Activated CD4-positive, alpha-beta memory T cell treated with anti-CD3 and anti-CD28 coated beads for 36 hours (primary cell): ENCODE data around the gene DPP10. TPM values are rescaled to one million over a fixed set of nuclear protein-coding genes. Genes with fewer than 3 reads are reported as not detected.

Source experiments
- CTCF ChIA-PET: fragments of 350-600 bp; sonication (Branson Sonifier 250); formaldehyde crosslinking; loops from one replicate; lab custom pipeline; 2021; ENCODE audit warnings: antibody characterized with exemption, inconsistent platforms; lab: Charles Lee
- POLR2A ChIA-PET: fragments of 350-600 bp; sonication (Branson Sonifier 250); formaldehyde crosslinking; loops from one replicate; lab custom pipeline; 2021; ENCODE audit warnings: antibody characterized with exemption; lab: Charles Lee
- DNase-seq: peaks from one replicate; pipeline ENCODE4 v3.0.0-alpha.2; 2020
- H3K27ac Mint-ChIP-seq: one replicate; pipeline ENCODE4 v1.8.0; 2021; ENCODE audit warnings: mixed read lengths
- H3K27me3 Mint-ChIP-seq: one replicate; pipeline ENCODE4 v1.8.0; 2021; ENCODE audit warnings: mixed read lengths
- H3K36me3 Mint-ChIP-seq: one replicate; pipeline ENCODE4 v1.8.0; 2021; ENCODE audit warnings: mixed read lengths
- H3K4me1 Mint-ChIP-seq: one replicate; pipeline ENCODE4 v1.8.0; 2021; ENCODE audit warnings: low read depth, mixed read lengths
- H3K4me3 Mint-ChIP-seq: one replicate; pipeline ENCODE4 v1.8.0; 2021; ENCODE audit warnings: mild to moderate bottlenecking, mixed read lengths
- H3K9me3 Mint-ChIP-seq: one replicate; pipeline ENCODE4 v1.8.0; 2021; ENCODE audit warnings: mixed read lengths
- intact Hi-C: fragments of 100-400 bp; cut with micrococcal nuclease; formaldehyde crosslinking; loops from one replicate; pipeline ENCODE4 v1.15.1; 2023
- total RNA-seq, 2 experiments: library from RNA; stranded (reverse); gene quantifications; one replicate each; pipeline ENCODE4 v1.2.3, GENCODE V29; 2021

DPP10 gene
- total RNA-seq, 2 experiments from 2014 or later: not detected

DNA sequence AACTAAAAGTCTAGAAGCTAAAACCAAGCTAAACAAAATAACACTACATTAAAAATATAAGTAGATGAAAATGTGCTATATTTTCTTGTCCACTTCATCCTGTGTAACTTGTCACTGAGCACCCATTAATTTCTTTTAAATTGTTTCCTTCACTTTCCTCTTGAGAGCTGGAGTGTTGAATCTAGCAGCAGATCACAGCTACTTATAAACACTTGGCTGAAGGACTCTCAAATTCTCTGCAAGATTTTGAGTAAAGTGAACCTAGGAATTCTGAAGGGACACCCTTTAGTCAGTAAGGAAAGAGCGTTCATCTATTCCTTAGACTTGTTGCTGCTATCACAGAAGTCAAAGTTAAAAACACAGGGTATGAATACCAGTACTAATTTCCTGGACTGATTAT is 1163.9 kb downstream of the DPP10 start:
- peaks cover 25% of the 10 kb centered on the region for H3K9me3 Mint-ChIP-seq
- H3K4me3 Mint-ChIP-seq: no peak overlapping the region
- no peaks in the 10 kb centered on the region for H3K27me3 Mint-ChIP-seq
- no peaks in the 10 kb centered on the region for H3K4me1 Mint-ChIP-seq
- H3K36me3 Mint-ChIP-seq: no peaks in the 10 kb centered on the region
- CTCF ChIA-PET: no interaction called here
- POLR2A ChIA-PET: no interaction called here
- intact Hi-C loops: no loop called here
- H3K27ac Mint-ChIP-seq: no peak overlapping the region
- no peak for DNase-seq

DNA sequence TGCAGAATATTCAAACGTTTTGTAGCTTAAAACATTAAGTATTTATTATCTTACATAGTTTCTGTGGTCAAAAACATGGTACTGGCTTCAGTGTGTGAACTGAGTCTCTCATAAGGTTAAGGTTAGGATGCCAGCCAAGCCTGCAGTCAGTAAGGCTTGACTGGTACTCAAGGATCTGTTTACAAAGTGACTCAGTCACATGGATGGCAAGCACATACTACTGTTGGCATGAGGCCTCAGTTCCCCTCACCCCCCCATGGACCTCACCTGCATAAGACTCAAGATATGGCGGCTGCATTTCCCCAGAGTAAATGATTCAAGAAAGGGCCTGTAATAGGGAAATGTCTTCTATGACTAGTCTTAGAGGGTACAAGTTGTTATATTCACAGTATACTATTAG is 1167.5 kb downstream of the DPP10 start:
- Mint-ChIP-seq H3K4me1 (no peaks in the 10 kb centered on the region), H3K27ac (no peak overlapping the region), H3K9me3 (peaks cover 37% of the 10 kb centered on the region), H3K36me3 (no peaks in the 10 kb centered on the region), H3K27me3 (no peaks in the 10 kb centered on the region), H3K4me3 (no peak overlapping the region)
- DNase-seq: no peak
- ChIA-PET CTCF (no interaction called here), POLR2A (no interaction called here)
- intact Hi-C loops: no loop called here

DNA sequence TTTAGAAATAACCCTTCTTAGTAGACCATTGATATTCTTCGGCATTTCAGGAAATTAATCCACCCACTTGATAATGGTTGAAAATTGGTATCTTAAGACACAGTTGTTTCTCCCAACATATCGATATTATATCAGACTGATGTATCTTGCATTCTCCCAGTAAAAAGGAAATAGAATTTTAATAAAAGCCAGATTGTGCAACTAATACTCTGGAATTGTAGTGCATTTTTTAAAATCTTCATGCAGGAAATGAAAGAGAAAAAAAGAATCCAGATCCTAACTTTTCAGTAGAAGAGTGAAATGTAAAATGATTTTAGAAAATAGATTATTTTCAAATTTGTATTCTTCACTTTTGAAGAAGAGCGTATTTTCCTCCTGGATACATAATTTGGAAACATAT is 1168.4 kb downstream of the DPP10 start:
- Mint-ChIP-seq H3K27me3 (no peaks in the 10 kb centered on the region), H3K27ac (no peak overlapping the region), H3K4me3 (no peak overlapping the region), H3K9me3 (peaks cover 37% of the 10 kb centered on the region), H3K36me3 (no peaks in the 10 kb centered on the region), H3K4me1 (no peaks in the 10 kb centered on the region)
- intact Hi-C loops: no loop called here
- no peak for DNase-seq
- POLR2A ChIA-PET: no interaction called here
- CTCF ChIA-PET: no interaction called here

- DNase-seq: no peak
- intact Hi-C loops: no loop called here
- no peak overlapping the region for H3K4me3 Mint-ChIP-seq
- peaks cover 17% of the 10 kb centered on the region for H3K9me3 Mint-ChIP-seq
- H3K4me1 Mint-ChIP-seq: no peaks in the 10 kb centered on the region
- ChIA-PET CTCF (no interaction called here), POLR2A (no interaction called here)
- no peak overlapping the region for H3K27ac Mint-ChIP-seq
- no peaks in the 10 kb centered on the region for H3K36me3 Mint-ChIP-seq
- no peaks in the 10 kb centered on the region for H3K27me3 Mint-ChIP-seq
These were observed 1181.9 kb downstream of the DPP10 start for GRCh38 chr2:115624332-115624731.

DNA sequence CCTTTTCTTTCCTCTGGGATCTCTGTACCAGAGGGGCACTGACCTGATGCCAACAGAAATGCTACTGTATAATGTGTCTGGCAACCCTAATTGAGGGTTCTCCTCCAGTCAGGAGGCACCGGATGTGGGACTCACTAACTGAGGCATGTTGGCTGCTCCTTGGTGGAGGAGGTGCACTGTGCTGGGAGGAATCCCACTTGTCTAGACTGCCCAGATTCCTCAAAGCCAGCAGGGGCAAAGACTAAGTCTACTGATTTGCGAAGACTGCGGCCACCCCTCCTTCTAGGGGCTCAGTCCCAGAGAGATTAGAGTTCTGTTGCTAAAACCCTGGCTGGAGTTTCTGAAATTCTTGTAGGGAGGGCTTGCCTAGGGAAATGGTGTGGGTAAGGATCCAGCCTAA is 1192.1 kb downstream of the DPP10 start:
- intact Hi-C loops: no loop called here
- Mint-ChIP-seq H3K27me3 (no peaks in the 10 kb centered on the region), H3K4me3 (no peak overlapping the region), H3K36me3 (no peaks in the 10 kb centered on the region), H3K27ac (no peak overlapping the region), H3K4me1 (no peaks in the 10 kb centered on the region), H3K9me3 (peaks cover 38% of the 10 kb centered on the region)
- DNase-seq: no peak
- ChIA-PET POLR2A (no interaction called here), CTCF (no interaction called here)

- Mint-ChIP-seq H3K36me3 (no peaks in the 10 kb centered on the region), H3K27ac (no peak overlapping the region), H3K4me1 (no peaks in the 10 kb centered on the region), H3K4me3 (no peak overlapping the region), H3K9me3 (peaks cover 38% of the 10 kb centered on the region), H3K27me3 (no peaks in the 10 kb centered on the region)
- DNase-seq: no peak
- ChIA-PET POLR2A (no interaction called here), CTCF (no interaction called here)
- intact Hi-C loops: no loop called here
These were observed 1193.0 kb downstream of the DPP10 start for GRCh38 chr2:115635430-115635829.

DNA sequence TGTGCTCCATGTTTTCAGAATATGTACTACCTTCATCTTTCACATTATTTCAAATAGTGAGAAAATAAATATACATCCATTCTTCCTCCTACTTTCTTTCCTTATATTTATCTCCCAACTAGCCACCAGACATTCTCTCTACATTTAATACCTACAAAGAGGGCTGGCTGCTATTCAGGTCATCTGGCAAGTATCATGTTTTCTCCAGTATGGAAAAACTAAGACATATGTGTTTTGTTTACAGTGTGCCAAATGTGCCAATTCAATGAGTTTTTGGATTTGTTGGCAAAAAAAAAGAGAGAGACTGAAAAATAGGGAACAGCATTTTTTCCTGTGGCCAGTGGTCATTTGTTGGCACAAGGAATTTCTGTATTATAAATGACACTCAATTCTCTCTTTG is 1207.3 kb downstream of the DPP10 start:
- intact Hi-C loops: no loop called here
- H3K4me3 Mint-ChIP-seq: no peak overlapping the region
- CTCF ChIA-PET: no interaction called here
- no peaks in the 10 kb centered on the region for H3K4me1 Mint-ChIP-seq
- no peaks in the 10 kb centered on the region for H3K27me3 Mint-ChIP-seq
- POLR2A ChIA-PET: no interaction called here
- H3K27ac Mint-ChIP-seq: no peak overlapping the region
- H3K9me3 Mint-ChIP-seq: peaks cover 16% of the 10 kb centered on the region
- DNase-seq: no peak
- H3K36me3 Mint-ChIP-seq: no peaks in the 10 kb centered on the region

GRCh38 chr2:115650827-115651226 is 1208.4 kb downstream of the DPP10 start:
- peaks cover 16% of the 10 kb centered on the region for H3K9me3 Mint-ChIP-seq
- CTCF ChIA-PET: no interaction called here
- intact Hi-C loops: no loop called here
- no peaks in the 10 kb centered on the region for H3K36me3 Mint-ChIP-seq
- DNase-seq: no peak
- H3K4me3 Mint-ChIP-seq: no peak overlapping the region
- H3K27me3 Mint-ChIP-seq: no peaks in the 10 kb centered on the region
- POLR2A ChIA-PET: no interaction called here
- no peaks in the 10 kb centered on the region for H3K4me1 Mint-ChIP-seq
- H3K27ac Mint-ChIP-seq: no peak overlapping the region

GRCh38 chr2:115652652-115653051 is 1210.2 kb downstream of the DPP10 start:
- intact Hi-C loops: no loop called here
- no peak overlapping the region for H3K27ac Mint-ChIP-seq

GRCh38 chr2:115654362-115654761 is 1211.9 kb downstream of the DPP10 start:
- peaks cover 6% of the 10 kb centered on the region for H3K9me3 Mint-ChIP-seq
- intact Hi-C loops: no loop called here
- H3K36me3 Mint-ChIP-seq: no peaks in the 10 kb centered on the region
- ChIA-PET CTCF (no interaction called here), POLR2A (no interaction called here)
- no peak for DNase-seq
- no peak overlapping the region for H3K4me3 Mint-ChIP-seq
- H3K27ac Mint-ChIP-seq: no peak overlapping the region
- H3K27me3 Mint-ChIP-seq: no peaks in the 10 kb centered on the region
- no peaks in the 10 kb centered on the region for H3K4me1 Mint-ChIP-seq

More at GRCh38 chr2:115652652-115653051, 1210.2 kb downstream of the DPP10 start:
- Mint-ChIP-seq H3K36me3 (no peaks in the 10 kb centered on the region), H3K27me3 (no peaks in the 10 kb centered on the region), H3K4me3 (no peak overlapping the region), H3K4me1 (no peaks in the 10 kb centered on the region), H3K9me3 (peaks cover 11% of the 10 kb centered on the region)
- POLR2A ChIA-PET: no interaction called here
- no peak for DNase-seq
- CTCF ChIA-PET: no interaction called here

DNA sequence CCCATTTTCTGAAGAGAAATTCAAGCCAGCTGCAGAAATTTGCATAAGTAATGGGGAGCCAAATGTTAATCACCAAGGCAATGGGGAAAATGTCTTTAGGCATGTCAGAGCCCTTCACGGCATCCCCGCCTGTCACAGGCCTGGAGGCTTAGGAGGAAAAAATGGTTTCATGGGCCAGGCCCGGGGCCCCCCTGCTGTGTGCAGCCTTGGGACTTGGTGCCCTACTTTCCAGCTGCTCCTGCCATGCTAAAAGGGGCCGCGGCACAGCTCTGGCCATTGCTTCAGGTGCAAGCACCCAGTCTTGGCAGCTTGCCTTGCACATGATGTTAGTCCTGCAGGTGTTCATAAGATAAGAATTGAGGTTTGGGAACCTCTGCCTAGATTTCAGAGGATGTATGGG is 1235.7 kb downstream of the DPP10 start:
- H3K4me3 Mint-ChIP-seq: no peak overlapping the region
- intact Hi-C loops: no loop called here
- H3K4me1 Mint-ChIP-seq: no peaks in the 10 kb centered on the region
- ChIA-PET POLR2A (no interaction called here), CTCF (no interaction called here)
- no peak overlapping the region for H3K27ac Mint-ChIP-seq
- H3K9me3 Mint-ChIP-seq: peaks cover 29% of the 10 kb centered on the region
- DNase-seq: no peak
- no peaks in the 10 kb centered on the region for H3K36me3 Mint-ChIP-seq
- no peaks in the 10 kb centered on the region for H3K27me3 Mint-ChIP-seq

GRCh38 chr2:115684345-115684744 is 1241.9 kb downstream of the DPP10 start:
- Mint-ChIP-seq H3K36me3 (no peaks in the 10 kb centered on the region), H3K4me1 (no peaks in the 10 kb centered on the region), H3K27me3 (no peaks in the 10 kb centered on the region), H3K27ac (no peak overlapping the region), H3K9me3 (peaks cover 10% of the 10 kb centered on the region), H3K4me3 (no peak overlapping the region)
- ChIA-PET POLR2A (no interaction called here), CTCF (no interaction called here)
- intact Hi-C loops: no loop called here
- DNase-seq: no peak

GRCh38 chr2:115691409-115691808 is 1249.0 kb downstream of the DPP10 start:
- DNase-seq: no peak
- Mint-ChIP-seq H3K36me3 (no peaks in the 10 kb centered on the region), H3K9me3 (peaks cover 11% of the 10 kb centered on the region), H3K4me3 (no peak overlapping the region), H3K27ac (no peak overlapping the region), H3K27me3 (no peaks in the 10 kb centered on the region), H3K4me1 (no peaks in the 10 kb centered on the region)
- intact Hi-C loops: no loop called here
- ChIA-PET CTCF (no interaction called here), POLR2A (no interaction called here)

DNA sequence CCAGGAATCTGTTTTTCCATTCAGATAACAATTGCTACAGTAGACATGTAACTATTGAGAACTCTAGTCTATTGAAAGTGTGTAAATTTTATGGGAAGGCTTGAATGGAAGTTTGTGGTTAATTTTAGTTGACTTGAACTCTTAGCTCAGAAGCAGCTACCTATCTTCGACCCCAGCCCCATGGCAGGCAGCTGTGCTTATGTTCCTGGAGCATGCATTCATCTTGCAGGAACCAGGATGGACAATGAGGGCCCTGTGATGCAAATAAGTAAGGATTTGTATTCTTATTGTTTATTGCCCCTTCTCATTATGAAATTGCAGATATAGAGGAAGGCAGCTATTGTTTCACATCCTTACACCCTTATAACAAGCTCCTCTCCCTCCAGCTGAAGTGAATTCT is 1252.2 kb downstream of the DPP10 start:
- H3K36me3 Mint-ChIP-seq: no peaks in the 10 kb centered on the region
- no peak for DNase-seq
- H3K27me3 Mint-ChIP-seq: no peaks in the 10 kb centered on the region
- POLR2A ChIA-PET: no interaction called here
- no peak overlapping the region for H3K27ac Mint-ChIP-seq
- CTCF ChIA-PET: no interaction called here
- no peaks in the 10 kb centered on the region for H3K4me1 Mint-ChIP-seq
- H3K9me3 Mint-ChIP-seq: peaks cover 18% of the 10 kb centered on the region
- no peak overlapping the region for H3K4me3 Mint-ChIP-seq
- intact Hi-C loops: no loop called here
